ENCODE results near the gene RASAL3. TPM values are rescaled to one million over a fixed set of nuclear protein-coding genes. Genes with fewer than 3 reads are reported as not detected.
"Not testable (repeated sequence)": the region's sequence is repeated elsewhere in the genome, so short reads cannot be mapped to it uniquely, and the experiment has no call there.

RASAL3 gene
- polyA plus RNA-seq, 2 of the 4 experiments (the other 2 are of a cell fraction): not detected

DNA sequence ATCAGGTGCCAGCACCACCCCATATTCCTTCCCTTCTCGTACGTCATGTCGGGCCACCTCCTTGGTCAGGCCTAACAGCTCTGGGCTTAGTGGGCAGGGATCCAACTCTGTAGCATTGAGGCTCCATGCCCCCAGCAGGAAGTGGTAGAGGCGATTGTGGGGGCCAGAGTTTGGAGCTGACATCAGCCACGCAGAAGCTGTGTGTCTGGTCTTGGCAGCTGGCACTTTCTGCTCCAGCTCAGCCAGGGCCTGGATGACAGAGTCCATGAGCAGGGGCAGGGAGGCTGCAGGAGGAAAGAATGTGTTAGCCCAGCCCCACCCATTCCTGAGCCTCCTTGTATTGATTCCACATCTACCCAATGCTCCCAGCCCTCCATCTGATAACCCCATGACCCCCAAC, 12.0 kb upstream of the RASAL3 start (continued):
- TF ChIP-seq, protein P1, sequence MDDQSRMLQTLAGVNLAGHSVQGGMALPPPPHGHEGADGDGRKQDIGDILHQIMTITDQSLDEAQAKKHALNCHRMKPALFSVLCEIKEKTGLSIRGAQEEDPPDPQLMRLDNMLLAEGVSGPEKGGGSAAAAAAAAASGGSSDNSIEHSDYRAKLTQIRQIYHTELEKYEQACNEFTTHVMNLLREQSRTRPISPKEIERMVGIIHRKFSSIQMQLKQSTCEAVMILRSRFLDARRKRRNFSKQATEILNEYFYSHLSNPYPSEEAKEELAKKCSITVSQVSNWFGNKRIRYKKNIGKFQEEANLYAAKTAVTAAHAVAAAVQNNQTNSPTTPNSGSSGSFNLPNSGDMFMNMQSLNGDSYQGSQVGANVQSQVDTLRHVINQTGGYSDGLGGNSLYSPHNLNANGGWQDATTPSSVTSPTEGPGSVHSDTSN (IDR thresholded peaks at IDR 0.05): no peak
- TF ChIP-seq NPAS2 (CRISPR knock-in tag; IDR thresholded peaks at IDR 0.05; ENCODE audit: borderline replicate concordance) (no peak), RNF2 (IDR thresholded peaks at IDR 0.05; ENCODE audit: borderline replicate concordance, low read depth) (no peak)

DNA sequence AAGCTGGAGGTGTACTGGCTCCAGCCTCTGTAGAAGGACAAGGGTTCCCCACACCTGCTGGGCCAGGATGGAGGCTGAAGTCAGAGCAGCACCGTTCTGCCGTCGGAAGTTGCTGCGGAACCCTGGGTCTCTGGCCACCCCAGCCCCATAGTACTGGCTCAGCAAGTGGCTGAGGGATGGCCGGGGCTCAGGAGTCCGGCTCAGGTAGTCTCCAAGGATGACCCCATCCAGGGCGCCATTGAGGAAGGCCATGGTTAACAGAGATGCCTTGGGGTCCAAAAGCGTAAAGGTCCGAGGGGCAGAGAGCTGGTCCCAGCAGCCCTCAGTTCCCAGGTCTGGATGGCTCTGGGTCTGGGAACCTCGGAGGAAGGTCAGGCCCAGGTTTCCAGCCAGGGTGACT, 11.3 kb upstream of the RASAL3 start:
- Histone ChIP-seq H3K4me2 (no peak overlapping the region), H3K4me1 (no peaks in the 10 kb centered on the region), H3K27ac (no peak overlapping the region), H3K9me3 (no peaks in the 10 kb centered on the region), H3K4me3 (no peak overlapping the region)
- POLR2A ChIA-PET: no interaction called here
- TF ChIP-seq POLR2AphosphoS2 (conservative IDR thresholded peaks at IDR 0.05; ENCODE audit: low read length) (no peak), TP53 (CRISPR knock-in tag; IDR thresholded peaks at IDR 0.05) (no peak), MYC (IDR thresholded peaks at IDR 0.05; ENCODE audit: borderline replicate concordance, low read length) (no peak), CBX8 (IDR thresholded peaks at IDR 0.05) (no peak), RAD21 (conservative IDR thresholded peaks at IDR 0.05 in 1 of 2, IDR thresholded peaks at IDR 0.05 in 1 of 2) (no peak)
- TF ChIP-seq, protein P1 (IDR thresholded peaks at IDR 0.05): no peak
- TF ChIP-seq, protein P2, sequence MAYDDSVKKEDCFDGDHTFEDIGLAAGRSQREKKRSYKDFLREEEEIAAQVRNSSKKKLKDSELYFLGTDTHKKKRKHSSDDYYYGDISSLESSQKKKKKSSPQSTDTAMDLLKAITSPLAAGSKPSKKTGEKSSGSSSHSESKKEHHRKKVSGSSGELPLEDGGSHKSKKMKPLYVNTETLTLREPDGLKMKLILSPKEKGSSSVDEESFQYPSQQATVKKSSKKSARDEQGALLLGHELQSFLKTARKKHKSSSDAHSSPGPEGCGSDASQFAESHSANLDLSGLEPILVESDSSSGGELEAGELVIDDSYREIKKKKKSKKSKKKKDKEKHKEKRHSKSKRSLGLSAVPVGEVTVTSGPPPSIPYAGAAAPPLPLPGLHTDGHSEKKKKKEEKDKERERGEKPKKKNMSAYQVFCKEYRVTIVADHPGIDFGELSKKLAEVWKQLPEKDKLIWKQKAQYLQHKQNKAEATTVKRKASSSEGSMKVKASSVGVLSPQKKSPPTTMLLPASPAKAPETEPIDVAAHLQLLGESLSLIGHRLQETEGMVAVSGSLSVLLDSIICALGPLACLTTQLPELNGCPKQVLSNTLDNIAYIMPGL (CRISPR knock-in tag; IDR thresholded peaks at IDR 0.05; ENCODE audit: borderline replicate concordance): no peak
- TF ChIP-seq, protein P3, sequence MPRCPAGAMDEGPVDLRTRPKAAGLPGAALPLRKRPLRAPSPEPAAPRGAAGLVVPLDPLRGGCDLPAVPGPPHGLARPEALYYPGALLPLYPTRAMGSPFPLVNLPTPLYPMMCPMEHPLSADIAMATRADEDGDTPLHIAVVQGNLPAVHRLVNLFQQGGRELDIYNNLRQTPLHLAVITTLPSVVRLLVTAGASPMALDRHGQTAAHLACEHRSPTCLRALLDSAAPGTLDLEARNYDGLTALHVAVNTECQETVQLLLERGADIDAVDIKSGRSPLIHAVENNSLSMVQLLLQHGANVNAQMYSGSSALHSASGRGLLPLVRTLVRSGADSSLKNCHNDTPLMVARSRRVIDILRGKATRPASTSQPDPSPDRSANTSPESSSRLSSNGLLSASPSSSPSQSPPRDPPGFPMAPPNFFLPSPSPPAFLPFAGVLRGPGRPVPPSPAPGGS (IDR thresholded peaks at IDR 0.05): no peak
- TF ChIP-seq, protein P4, sequence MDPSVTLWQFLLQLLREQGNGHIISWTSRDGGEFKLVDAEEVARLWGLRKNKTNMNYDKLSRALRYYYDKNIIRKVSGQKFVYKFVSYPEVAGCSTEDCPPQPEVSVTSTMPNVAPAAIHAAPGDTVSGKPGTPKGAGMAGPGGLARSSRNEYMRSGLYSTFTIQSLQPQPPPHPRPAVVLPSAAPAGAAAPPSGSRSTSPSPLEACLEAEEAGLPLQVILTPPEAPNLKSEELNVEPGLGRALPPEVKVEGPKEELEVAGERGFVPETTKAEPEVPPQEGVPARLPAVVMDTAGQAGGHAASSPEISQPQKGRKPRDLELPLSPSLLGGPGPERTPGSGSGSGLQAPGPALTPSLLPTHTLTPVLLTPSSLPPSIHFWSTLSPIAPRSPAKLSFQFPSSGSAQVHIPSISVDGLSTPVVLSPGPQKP (IDR thresholded peaks at IDR 0.05; ENCODE audit: low read depth, low read length): no peak
- CTCF ChIA-PET: no interaction called here
- no CpG with 5 or more reads among the region's 10 CpGs for WGBS (ENCODE audit: missing lambda C conversion rate)
- DNase-seq (ENCODE audit: low read depth in 1 of 2, low spot score in 1 of 2): no peak
- FAIRE-seq: no peak
- ATAC-seq: no peak

DNA sequence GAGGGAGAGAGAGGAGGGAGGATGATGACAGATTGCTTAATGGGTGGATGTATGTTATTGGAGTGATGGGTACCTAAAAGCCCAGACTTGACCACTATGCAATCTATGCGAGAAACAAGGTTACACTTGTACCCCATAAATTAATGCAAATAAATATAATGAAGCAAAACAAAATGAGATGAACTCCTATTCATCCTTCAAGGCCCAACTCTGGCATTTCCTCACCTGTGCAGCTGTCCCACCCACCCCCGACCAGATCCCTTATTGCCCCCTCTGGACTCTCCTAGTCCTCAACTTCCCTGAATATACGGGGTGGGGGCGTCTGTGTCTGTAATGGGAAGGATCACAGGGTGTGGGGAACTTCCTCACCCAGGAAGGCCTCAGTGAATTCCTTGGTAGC, 10.8 kb upstream of the RASAL3 start:
- no peak overlapping the region for H3K27ac ChIP-seq
- TF ChIP-seq CHD4 (IDR thresholded peaks at IDR 0.05; ENCODE audit: borderline replicate concordance) (no peak), JUN (IDR thresholded peaks at IDR 0.05) (no peak), HEYL (CRISPR knock-in tag; IDR thresholded peaks at IDR 0.05) (no peak)
- TF ChIP-seq, protein P5, sequence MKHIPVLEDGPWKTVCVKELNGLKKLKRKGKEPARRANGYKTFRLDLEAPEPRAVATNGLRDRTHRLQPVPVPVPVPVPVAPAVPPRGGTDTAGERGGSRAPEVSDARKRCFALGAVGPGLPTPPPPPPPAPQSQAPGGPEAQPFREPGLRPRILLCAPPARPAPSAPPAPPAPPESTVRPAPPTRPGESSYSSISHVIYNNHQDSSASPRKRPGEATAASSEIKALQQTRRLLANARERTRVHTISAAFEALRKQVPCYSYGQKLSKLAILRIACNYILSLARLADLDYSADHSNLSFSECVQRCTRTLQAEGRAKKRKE (CRISPR knock-in tag; IDR thresholded peaks at IDR 0.05; ENCODE audit: low read depth): no peak
- ChIA-PET CTCF (no interaction called here), POLR2A (no interaction called here)
- WGBS (ENCODE audit: missing lambda C conversion rate): 26% methylated on average over 4 of the region's 4 CpGs
- ATAC-seq: no peak
- no peak overlapping the region for H3K4me2 ChIP-seq
- no peak overlapping the region for H3K4me3 ChIP-seq
- no peak for DNase-seq (ENCODE audit: low read depth in 1 of 2, low spot score in 1 of 2)
- no peak for FAIRE-seq
- no peaks in the 10 kb centered on the region for H3K9me3 ChIP-seq
- no peaks in the 10 kb centered on the region for H3K4me1 ChIP-seq

DNA sequence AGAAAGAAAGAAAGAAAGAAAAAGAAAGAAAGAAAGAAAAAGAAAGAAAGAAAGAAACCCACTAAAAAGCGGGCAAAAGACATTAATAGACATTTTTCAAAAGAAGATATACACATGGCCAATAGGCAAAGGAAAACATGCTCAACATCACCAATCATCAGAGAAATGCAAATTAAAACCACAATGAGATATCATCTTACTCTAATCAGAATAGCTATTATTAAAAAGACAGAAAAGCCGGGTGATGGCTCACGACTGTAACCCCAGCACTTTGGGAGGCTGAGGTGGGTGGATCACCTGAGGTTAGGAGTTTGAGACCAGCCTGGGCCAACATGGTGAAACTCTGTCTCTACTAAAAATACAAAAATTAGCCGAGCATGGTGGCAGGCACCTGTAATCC, 9.5 kb upstream of the RASAL3 start:
- POLR2A ChIA-PET; DNase-seq (ENCODE audit: low read depth in 1 of 2, low spot score in 1 of 2); ATAC-seq; H3K27ac ChIP-seq; FAIRE-seq; CTCF ChIA-PET; H3K4me2 ChIP-seq; H3K4me3 ChIP-seq; H3K4me1 ChIP-seq; H3K9me3 ChIP-seq: not testable (repeated sequence)
- WGBS (ENCODE audit: missing lambda C conversion rate): 67% methylated on average over 4 of the region's 4 CpGs
